Stimulated activated CD8-positive, alpha-beta memory T cell treated with anti-CD3 and anti-CD28 coated beads, Interleukin-15, amount 100 ng/mL, for 24 hours (primary cell): ENCODE results near the gene DUSP22.
"Not testable (repeated sequence)": the region's sequence is repeated elsewhere in the genome, so short reads cannot be mapped to it uniquely, and the experiment has no call there.

Source experiments
- DNase-seq: peaks from one replicate; pipeline ENCODE4 v3.0.0-alpha.2; 2020; ENCODE audit warnings: low read depth

The DUSP22 gene

DNA sequence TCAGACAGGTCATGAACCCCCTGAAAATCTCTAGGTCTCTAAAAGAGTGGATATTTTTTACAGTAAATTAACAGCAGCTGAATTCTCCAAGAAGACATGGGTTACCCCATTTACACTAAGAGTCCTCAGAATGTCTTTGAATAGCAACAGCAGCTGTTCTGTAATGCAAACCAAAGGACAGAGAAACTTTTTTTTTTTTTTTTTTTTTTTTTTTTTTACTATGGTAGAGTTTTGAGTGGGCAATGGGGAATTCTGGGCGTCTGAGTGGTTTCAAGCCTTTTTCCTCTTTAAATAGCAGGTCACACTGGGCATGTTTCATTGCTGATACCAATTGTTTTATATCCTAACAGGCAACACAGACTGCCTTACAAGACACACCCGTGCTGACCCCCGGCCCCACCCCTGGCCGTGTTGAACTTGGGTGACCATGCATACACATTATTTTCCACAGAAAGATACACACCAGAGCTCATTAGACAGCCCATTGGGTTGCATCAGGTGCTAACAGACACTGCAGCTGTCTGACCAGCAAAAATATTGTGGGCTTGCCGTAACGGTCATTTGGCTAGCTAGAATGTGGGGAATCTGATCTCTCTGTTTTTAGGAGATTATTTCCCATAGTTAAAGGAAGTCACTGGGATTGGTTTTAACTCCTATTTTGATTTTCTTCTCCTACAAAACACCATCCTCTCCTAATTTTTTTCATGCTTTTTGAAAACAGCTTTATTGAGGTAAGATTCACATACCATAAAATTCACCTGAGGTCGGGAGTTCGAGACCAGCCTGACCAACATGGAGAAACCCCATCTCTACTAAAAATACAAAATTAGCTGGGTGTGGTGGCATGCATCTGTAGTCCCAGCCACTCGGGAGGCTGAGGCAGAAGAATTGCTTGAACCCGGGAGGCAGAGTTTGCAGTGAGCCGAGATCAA lies 72.6 kb downstream of the DUSP22 start:
- no peak for DNase-seq

DNA sequence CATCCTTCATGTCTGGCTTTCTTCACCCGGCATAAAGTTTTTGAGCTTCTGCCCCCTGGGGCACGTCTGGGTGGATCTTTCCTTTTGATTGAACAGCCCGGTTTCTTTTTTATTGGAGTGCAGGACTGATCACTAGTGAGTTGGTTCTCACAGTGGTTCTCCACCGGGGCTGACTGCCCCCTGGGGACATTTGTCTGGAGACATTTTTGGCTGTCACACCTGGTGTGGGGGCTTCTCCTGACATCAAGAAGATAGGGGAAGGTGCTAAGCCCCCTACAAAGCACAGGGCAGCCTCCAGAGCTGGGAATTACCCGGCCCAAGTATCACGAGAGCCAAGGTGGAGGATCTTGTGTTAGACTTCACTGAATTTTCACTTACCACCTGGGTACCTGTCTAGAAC lies 73.5 kb downstream of the DUSP22 start:
- no peak for DNase-seq

DNA sequence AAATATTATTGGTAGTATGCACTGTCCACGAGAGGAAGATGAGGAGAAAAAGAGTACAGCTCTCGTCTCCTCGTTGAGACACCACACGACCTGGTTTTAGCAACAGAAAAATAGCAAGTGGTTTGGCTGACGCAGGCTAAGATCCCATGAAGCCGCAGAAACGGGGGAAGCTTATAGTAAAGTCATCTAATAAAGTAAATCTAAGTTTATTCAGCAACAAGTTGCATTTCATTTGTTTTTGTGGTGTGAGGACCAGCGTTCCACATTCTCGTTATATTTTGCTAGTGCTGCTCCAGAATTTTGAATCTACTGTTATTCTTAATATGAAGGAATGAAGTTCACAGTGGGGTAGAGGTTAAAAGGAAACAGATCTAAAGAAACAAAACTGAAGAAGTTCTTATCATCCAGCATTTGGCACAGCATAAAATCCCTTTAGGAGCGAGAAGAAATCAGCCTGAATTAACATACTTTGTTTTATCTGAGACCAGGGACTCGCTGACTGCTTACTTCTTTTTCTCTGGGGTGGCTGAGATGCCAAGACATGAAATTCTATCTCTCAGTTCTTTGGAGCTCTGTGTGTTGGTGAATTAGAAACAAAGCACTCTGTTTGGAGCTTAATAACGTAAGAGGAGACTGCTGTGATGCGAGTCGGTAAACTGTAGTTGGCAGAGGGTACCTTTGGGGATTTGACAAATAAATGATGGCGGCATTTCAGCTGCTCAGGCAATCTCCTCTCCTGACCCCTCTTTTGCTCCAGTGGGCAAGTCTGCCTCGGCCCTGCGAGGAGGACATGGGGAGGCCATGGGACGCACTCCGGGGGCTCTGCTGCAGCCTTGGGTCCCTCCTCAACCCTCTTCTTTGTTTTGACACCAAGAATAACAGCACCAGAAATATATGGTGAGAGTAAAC lies 74.4 kb downstream of the DUSP22 start:
- DNase-seq, result no peak

DNA sequence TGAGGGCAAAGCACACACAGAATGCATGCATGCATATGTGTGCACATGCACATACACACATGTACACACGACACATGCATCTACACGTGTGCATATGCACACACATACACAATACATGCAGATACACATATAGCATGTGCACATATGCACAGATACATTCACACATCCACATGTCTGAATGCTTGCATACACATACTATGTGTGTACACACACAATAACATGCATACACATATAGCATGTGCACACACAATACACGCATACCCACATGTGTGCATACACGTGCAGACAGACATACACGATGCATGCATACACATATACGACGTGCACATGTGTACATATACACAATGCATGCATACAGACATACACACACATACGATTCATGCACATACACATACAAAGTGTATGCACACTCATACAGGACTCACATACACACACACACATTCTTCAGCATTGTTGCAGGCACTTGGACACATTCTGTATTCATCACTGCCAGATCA lies 75.1 kb downstream of the DUSP22 start:
- no peak for DNase-seq

DNA sequence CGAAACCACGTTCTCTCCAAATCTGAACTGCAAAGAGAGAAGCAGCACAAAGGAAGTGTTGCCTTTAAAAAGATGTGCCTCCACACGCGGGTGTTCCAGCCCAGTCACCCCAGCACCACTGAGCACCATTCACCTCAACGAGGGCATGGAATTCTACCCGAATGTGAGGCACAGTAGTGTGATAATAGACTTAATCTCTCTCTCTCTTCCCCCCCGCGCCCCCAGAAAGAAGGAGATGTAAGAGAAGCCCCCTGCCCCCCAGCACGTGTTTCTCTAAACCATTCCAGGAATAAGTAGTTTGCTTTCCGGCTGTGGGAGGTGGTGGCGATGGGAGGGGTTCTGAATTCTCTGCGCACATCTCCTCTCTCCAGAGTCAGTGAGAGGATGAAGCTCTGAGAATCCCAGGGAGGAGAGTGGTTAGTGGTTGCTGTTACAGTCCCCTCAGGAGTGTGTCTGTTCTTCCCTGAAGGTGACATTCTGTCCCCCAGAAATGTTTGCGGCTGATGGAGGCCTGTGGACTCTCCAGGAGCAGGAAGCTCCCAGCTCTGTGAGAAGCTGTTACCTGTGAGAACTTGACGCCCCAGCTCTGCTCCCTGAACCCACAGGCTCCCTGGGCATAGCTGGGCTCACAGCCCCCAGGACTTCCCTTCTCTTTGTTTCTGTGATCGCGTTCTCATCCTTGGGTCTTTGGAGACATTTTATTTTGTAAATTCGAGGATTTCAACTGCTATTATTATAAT lies 75.8 kb downstream of the DUSP22 start:
- no peak for DNase-seq

DNA sequence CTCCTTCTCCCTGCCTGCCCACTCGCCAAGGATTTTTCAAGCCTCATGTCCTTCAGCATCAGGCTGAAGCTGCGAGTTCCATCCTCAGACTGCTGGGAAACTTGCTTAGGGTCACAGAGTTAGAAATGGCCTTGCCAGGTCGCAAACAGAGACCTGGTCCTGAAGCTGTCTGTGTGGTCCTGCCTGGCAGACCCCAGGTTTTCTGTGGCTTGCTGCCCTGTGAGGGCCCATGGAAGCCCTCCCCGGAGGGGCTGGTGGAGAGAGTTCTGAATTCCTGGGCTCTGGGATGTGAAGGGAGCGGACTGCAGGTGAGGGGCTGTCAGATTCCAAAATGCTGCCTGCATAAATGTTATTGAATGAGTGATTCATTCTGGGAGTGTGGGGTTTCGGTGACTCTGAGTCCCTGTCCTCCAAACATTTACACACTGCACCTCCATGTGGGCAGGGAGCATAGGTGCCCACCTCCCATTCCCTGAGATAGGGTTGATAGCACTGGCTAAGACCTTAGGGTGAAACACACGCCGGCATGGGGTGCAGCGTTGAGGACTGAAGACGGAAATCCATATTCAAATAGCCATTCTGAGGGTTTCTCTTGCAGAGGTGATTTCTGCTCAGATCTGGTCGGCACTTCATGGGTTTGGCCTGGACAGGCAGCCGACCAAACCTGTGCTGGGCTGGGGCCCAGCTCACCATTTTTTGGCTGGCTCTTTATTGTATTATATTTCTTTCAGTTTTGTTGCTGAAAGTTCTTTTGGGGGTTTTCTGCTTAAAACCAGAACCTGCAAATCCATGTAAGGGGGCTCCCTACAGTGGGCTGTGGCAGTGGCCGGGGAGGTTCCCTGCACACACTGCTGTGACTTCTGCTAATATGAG lies 77.5 kb downstream of the DUSP22 start:
- no peak for DNase-seq

DNA sequence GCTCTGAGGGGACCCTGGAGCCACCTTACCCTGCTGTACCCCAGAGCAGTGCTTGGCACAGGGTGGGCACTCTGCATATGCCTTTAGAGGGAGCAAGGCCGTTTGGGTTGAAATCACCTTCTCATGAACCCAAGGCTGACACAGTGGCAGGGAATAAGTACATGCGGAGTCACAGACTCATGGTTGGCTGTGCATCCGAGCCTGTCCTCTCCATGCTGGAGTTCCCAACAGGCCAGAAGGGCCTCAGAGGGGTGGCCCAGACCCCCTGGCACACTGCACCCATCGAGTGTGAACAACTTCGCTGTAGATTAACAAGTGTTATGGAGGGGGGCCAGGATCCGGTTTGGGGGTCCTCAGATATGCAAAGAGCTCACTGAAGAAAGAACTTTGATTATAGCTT lies 78.3 kb downstream of the DUSP22 start:
- no peak for DNase-seq

DNA sequence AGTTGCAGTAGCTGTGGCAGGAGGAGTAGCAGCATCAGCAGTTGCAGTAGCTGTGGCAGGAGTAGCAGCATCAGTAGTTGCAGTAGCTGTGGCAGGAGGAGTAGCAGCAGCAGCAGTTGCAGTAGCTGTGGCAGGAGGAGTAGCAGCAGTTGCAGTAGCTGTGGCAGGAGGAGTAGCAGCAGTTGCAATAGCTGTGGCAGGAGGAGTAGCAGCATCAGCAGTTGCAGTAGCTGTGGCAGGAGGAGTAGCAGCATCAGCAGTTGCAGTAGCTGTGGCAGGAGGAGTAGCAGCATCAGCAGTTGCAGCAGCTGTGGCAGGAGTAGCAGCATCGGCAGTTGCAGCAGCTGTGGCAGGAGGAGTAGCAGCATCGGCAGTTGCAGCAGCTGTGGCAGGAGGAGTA lies 79.6 kb downstream of the DUSP22 start:
- DNase-seq, result not testable (repeated sequence)

DNA sequence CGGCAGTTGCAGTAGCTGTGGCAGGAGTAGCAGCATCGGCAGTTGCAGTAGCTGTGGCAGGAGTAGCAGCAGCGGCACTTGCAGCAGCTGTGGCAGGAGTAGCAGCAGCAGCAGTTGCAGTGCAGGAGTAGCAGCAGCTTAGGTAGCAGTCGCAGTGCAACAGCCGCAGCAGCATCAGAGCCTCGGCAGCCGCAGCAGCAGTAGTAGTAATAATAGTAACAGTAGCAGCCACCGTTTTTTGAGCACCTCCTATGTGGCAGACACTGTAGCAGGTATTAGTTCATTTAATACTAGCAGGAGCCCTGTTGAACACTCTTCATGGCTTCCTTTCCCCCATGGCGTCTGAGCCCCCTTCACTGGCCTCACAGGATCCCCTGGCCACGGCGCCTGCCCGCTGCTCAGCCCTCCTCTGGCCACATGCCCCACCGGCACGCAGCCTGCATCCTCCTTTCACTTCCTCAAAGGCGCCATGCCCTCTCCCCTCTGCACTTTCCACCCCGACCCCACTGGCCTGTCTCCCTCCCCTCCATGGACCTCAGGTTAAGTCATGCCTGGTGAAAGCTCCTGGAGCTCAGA lies 80.1 kb downstream of the DUSP22 start:
- DNase-seq, result no peak

DNA sequence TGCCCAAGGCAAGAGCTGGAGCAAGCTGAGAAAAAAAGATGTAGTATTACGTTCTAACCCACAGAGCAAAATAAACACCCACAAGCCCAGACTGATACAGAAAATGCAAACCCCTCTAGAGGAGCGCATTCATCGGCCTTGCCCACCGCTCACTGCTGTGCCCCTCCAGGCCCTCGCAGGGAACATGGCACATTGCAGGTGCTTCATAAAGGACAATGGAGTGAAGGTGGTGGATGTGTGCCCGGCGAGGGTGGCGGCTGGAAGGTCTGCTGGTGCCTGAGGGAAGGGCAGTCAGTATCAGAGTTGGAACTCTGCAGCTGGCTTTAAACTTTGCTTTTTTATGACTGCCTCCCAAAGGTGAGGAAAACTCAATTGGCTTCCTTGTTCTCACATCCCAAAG lies 80.7 kb downstream of the DUSP22 start:
- DNase-seq, result no peak

DNA sequence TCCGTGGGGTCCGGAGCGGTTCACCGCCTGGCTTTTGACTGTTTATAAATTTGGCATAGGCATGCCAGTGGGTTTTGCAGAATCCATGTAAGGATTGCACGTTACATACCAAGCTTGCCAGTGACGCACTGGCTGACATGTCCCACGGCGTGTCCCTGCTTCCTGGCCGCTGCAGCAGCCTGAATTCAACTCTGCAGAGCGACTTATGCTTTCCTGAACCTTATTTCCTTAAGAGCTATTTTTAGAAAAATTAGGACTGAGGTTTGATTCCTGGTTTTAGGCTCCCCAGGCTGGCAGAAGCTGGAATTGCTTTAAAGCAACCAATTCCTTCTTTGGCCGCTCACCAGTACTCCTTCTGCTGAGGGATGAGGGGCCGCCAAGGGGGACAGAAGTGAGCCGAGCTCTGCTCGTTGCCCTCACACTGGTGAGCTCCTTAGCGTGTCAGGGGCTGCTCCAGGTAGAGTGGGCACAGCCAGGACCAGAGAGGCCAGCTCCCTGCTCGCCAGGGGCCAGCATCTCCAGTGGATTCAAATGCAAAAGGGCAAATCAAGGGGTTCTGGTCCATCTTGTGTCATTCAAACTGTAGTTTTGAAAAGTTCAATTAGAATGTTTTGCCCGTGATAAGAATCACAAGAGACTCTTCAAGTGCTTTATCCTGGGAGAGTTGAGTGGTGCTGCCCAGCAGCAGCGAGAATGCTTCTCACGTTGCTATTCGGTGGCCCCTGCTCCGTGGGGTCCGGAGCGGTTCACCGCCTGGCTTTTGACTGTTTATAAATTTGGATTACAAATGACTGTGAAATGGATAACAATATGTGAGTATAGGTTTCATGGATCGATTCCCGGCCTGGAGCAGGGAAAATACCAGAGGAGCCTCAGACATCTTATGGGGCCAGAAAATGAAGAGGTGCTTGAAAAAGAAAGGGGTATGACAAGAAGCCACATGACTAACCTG lies 81.8 kb downstream of the DUSP22 start:
- DNase-seq, result no peak

DNA sequence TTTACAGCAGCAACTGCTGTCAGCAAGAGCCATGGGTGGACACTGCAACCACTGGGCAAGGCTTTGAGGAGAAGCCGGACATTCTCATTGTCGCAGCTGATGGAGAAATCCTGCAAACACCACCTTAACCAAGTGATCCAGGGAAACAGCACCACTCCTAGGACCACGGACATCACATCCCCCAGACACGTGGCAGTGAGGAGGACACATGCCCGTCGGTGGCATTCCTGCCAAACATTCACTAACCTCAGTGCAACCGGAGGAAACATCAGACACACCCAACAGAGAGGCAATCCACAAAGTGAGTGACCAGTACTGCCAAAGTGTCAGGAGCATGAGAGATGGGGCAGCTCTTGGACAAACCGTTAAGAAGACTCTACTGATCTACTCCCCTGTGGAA lies 82.7 kb downstream of the DUSP22 start:
- no peak for DNase-seq

DNA sequence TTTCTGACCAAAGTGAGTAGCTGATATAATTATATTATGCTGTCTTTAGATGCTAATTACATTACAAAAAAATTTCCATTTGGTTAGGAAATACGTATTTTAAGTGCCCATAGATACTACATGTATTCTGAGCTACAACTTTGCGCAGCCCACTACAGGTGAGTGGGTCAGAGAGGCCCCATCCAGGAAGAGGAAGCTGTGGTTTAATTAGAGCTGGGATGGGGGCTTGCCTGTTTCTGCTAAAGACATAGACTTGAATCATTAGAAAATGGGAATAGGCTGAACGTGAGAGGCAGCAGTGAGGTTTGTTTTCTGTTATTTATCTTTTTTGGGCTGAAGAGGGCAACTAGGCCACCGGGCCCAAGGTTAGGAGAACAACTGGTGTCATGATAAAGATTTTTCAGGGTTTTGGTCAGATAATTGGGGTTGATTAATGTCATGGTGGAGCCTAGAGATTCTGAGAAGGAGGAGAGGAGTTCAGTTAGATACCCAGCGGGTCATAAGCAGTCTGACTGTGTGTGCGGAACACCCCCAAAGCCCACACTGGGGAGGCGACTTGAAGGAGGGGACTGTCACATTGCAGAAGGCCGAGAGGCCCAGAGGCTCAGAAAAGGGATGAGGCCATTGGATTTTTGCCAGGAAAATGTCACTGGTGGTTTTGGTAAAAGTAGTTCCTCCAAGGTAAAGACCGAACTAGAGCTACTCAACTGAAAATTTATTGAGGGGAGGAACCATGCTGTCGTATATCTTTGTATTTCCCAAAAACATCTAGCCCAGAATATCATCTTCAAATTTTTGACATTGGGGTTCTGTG lies 84.7 kb downstream of the DUSP22 start:
- DNase-seq, result no peak

DNA sequence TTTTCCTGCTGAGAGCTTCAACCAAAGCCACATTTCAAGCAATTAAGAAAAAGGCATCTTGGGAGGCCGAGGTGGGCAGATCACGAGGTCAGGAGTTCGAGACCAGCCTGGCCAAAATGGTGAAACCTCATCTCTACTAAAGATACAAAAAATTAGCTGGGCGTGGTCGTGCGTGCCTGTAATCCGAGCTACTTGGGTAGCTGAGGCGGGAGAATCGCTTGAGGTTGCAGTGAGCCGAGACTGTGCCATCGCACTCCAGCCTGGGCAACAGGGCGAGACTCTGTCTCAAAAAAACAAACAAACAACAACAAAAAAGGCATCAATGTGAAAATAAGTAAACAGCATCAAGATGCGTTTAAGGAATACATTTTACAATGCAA lies 85.3 kb downstream of the DUSP22 start:
- DNase-seq, result not testable (repeated sequence)

DNA sequence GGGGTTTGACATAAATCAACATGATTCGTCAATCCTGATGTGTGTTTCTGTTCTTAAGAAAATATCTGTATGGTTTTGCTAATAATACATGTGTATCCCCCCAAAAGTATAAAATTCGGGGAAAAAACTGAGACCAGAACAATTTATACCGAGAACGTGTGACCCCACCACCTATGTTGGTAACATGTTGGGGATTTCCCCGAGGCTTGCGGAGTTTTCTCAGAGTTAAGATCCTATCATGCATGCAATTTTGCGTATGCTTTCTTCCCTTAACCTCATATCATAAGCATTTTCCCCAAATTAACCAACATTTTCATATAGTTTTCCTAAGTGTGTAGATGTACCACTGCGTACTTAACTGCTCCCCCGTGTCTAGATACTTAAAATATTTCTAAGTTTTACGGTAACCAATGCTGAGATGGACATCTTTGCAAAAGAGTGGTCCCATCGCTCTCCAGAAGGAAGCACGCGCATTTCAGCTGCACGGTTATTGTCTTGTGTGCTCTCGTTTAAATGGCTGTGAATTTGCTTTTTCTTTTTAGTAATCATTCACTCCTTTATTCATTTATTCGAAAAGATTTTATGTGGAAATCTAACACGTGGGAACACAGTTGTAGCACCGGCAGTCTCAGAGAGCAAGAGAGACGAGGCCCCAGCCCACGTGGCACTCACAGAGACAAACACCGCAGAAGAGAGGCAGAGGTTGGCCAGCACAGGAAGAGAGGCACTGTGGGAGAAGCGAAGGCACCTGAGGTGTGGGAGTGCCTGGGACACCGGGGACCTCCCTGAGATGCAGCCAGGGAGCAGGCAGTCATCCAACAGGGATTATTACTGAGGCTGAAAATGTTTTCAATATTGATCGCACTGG lies 86.0 kb downstream of the DUSP22 start:
- DNase-seq, result no peak

DNA sequence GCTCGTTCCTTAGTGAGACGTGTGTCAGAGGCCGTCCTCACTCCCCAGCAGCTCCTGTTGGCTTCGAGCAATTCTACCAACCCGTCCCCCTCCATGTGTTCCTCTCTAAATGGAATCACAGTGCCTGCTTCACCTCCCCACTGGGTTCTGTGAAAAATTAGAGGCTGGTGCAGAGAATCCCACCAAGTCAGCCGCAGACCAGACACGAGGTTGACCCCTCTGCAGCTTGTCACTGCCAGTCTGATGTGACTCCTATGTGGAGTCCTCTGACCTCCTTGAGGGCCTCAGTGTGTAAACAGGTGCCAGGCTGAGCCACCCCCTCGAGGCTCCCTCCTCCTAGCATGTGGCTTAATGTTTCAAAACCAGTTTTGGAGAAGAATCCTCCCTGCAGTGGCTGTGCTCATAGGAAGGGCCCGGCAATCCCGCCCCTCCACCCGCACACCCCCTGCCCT lies 86.7 kb downstream of the DUSP22 start:
- DNase-seq, result no peak

DNA sequence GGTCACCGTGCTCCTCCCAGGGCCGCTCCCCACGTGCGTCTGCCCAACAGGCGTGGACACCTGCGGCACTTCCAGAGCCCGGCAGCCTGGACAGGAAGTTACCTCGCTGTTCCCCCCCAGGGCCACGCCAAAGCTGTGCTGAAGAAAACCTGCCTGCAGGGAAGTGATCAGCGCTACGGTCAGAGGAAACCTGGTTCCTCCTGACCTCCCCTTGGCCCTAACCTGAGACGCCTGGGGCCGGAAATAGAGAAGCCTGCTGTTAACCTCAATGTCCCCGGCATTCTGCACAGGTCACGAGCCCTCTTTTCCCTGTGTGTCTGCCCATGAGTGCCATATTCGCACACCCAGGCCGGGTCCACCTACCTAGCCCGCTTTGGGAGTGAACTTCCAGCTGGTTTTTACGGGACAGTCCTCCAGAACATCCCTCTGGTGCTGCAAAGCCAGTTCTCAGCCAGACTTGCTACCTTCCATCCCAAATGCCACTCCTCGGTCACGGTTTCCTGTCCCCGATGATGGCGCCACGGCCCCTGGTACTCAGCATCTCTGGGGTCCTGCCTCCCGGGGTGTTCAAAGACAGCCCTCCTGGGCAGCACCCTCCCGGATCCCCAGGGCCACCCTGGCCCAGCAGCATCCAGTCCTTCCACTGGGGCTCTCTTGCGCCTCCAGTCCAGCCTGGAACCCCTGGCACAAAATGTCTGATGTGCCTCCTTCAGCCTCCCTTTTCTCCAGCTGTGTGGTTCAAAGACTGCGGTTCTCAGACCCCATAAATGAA lies 87.3 kb downstream of the DUSP22 start:
- no peak for DNase-seq
